ENCODE measurements around the gene B3GAT3. TPM values are rescaled to one million over a fixed set of nuclear protein-coding genes. Genes with fewer than 3 reads are reported as not detected.
"Not testable (repeated sequence)": the region's sequence is repeated elsewhere in the genome, so short reads cannot be mapped to it uniquely, and the experiment has no call there.

B3GAT3 gene
- total RNA-seq, 1 donor from 2014 or later, result 32.8 TPM

DNA sequence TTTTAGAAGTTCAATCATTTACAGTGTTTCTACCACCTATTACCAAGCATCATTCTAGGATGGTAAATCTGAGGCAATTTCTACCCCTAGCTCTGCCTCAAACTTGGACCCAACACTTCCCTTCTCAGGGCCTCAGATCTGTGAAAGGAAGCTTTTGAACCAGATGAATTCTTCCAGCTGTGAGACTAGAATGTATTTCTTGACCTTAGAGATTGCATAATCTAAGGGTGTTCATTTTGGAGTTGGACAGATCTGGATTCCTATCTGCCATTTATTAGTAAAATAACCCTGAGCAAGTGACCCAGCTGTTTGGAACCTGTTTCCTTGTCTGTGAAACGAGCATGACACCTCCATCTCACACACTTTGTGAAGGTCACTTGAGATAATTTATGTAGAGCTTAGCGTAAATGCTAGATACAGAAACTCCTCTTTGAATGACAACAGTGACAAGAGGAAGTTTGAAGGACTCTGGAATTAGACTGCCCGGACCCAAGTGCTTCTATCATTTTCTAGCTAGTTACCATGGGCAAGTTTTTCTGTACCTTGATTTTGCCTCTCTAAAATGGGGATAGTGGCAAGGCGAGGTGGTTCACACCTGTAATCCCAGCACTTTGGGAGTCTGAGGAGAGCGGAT lies 35.1 kb upstream of the B3GAT3 start:
- no peak for TF ChIP-seq CTCF (IDR thresholded peaks at IDR 0.05; ENCODE audit: unreplicated experiment)
- Mint-ChIP-seq H3K9me3 (ENCODE audit: unreplicated experiment) (no peaks in the 10 kb centered on the region), H3K36me3 (ENCODE audit: low read depth, unreplicated experiment) (no peaks in the 10 kb centered on the region), H3K27me3 (ENCODE audit: unreplicated experiment) (peaks cover 8% of the 10 kb centered on the region), H3K27ac (ENCODE audit: unreplicated experiment) (no peak overlapping the region), H3K4me3 (ENCODE audit: unreplicated experiment) (no peak overlapping the region), H3K4me1 (ENCODE audit: unreplicated experiment) (peaks cover 7% of the 10 kb centered on the region)
- no peak for DNase-seq (ENCODE audit: low spot score)

DNA sequence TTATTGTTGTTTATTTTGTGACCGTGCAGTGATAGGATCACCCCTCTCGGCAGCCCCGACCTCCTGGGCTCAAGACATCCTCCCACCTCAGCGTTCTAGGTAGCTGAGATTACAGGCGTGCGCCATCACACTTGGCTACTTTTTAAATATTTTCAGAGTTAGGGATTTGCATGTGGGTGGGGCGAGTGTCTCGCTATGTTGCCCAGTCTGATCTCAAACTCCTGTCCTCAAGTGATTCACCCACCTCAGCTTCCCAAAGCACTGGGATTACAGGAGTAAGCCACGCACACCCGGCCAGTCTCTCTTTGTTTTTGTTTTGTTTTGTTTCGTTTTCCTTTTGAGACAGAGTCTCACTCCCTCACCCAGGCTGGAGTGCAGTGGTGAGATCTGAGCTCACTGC lies 32.5 kb upstream of the B3GAT3 start:
- Mint-ChIP-seq H3K9me3 (ENCODE audit: unreplicated experiment) (no peaks in the 10 kb centered on the region), H3K4me3 (ENCODE audit: unreplicated experiment) (no peak overlapping the region), H3K27me3 (ENCODE audit: unreplicated experiment) (peaks cover 8% of the 10 kb centered on the region), H3K27ac (ENCODE audit: unreplicated experiment) (peak overlapping the region; percentile 24), H3K36me3 (ENCODE audit: low read depth, unreplicated experiment) (peaks cover 4% of the 10 kb centered on the region), H3K4me1 (ENCODE audit: unreplicated experiment) (peaks cover 7% of the 10 kb centered on the region)
- no peak for DNase-seq (ENCODE audit: low spot score)
- TF ChIP-seq CTCF (IDR thresholded peaks at IDR 0.05; ENCODE audit: unreplicated experiment), result no peak

DNA sequence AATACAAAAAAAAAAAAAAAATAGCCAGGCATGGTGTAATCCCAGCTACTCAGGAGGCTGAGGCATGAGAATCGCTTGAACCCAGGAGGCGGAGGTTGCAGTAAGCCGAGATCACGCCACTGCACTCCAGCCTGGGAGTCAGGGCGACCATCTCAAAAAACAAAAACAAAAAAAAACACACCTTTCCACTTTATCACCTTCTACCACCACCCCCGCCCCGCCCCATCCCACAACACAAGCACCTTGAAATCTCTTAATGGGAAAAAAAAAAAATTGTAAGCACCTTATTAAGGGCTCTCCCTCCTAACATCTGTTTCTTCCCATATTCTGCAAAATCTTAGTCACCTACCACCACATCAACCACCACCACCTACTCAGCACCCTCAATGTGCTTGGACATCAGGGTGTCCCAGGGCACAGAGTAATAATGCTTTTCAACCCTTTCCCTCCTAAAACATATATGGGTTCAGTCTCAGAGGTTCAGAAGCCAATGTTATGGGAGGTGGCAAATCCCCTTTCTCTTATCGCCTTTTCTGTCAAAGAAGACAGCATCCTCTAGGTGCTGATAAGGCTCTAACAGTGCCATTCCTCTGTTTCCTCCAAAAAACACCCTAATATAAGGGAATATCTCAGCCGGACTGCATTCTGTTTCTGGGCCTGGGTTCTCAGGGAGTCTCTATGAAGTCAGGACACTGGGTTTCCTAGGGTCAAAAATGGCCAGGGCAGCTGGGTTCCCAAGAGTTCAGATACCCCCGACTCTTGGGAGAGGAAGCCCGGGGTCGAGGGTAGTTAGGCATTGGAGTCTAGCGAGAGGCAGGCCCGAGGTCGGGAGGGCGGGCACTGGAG lies 30.6 kb upstream of the B3GAT3 start:
- Mint-ChIP-seq H3K27ac (ENCODE audit: unreplicated experiment) (peak overlapping the region; percentile 82), H3K4me3 (ENCODE audit: unreplicated experiment) (peak overlapping the region; percentile 95)

DNA sequence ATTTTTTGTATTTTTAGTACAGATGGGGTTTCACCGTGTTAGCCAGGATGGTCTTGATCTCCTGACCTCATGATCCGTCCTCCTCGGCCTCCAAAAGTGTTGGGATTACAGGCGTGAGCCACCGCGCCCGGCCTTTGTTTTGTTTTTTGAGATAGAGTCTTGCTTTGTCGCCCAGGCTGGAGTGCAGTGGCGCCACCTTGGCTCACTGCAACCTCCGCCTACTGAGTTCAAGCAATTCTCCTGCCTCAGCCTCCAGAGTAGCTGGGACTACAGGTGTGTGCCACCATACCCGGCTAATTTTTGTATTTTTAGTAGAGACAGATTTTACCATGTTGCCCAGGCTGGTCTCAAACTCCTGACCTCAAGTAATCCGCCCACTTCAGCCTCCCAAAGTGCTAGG lies 28.5 kb upstream of the B3GAT3 start:
- H3K4me3 Mint-ChIP-seq (ENCODE audit: unreplicated experiment); H3K9me3 Mint-ChIP-seq (ENCODE audit: unreplicated experiment); H3K27ac Mint-ChIP-seq (ENCODE audit: unreplicated experiment); DNase-seq (ENCODE audit: low spot score): not testable (repeated sequence)
- peaks cover 16% of the 10 kb centered on the region for H3K4me1 Mint-ChIP-seq (ENCODE audit: unreplicated experiment)
- peaks cover 16% of the 10 kb centered on the region for H3K27me3 Mint-ChIP-seq (ENCODE audit: unreplicated experiment)
- peaks cover 22% of the 10 kb centered on the region for H3K36me3 Mint-ChIP-seq (ENCODE audit: low read depth, unreplicated experiment)

More for the DNA sequence above, 30.6 kb upstream of the B3GAT3 start:
- H3K4me1 Mint-ChIP-seq (ENCODE audit: unreplicated experiment), result peaks cover 7% of the 10 kb centered on the region
- no peak for TF ChIP-seq CTCF (IDR thresholded peaks at IDR 0.05; ENCODE audit: unreplicated experiment)
- H3K27me3 Mint-ChIP-seq (ENCODE audit: unreplicated experiment), result peaks cover 12% of the 10 kb centered on the region
- H3K9me3 Mint-ChIP-seq (ENCODE audit: unreplicated experiment), result no peaks in the 10 kb centered on the region
- DNase-seq (ENCODE audit: low spot score), result no peak
- H3K36me3 Mint-ChIP-seq (ENCODE audit: low read depth, unreplicated experiment), result peaks cover 12% of the 10 kb centered on the region

GRCh38 chr11:62649486-62649885 lies 27.7 kb upstream of the B3GAT3 start:
- Mint-ChIP-seq H3K27ac (ENCODE audit: unreplicated experiment) (no peak overlapping the region), H3K9me3 (ENCODE audit: unreplicated experiment) (no peaks in the 10 kb centered on the region), H3K36me3 (ENCODE audit: low read depth, unreplicated experiment) (peaks cover 25% of the 10 kb centered on the region), H3K27me3 (ENCODE audit: unreplicated experiment) (peaks cover 19% of the 10 kb centered on the region), H3K4me1 (ENCODE audit: unreplicated experiment) (peaks cover 22% of the 10 kb centered on the region), H3K4me3 (ENCODE audit: unreplicated experiment) (no peak overlapping the region)
- no peak for DNase-seq (ENCODE audit: low spot score)
- TF ChIP-seq CTCF (IDR thresholded peaks at IDR 0.05; ENCODE audit: unreplicated experiment), result no peak
